Urothelium cell line (cell line): Measurements from ENCODE around the gene SYNRG.
A peak's percentile ranks its signal among the peaks of the same experiment; 100 is the strongest.

Source experiments
- DNase-seq: peaks from one replicate; pipeline ENCODE4 v3.0.0; 2011; ENCODE audit warnings: low spot score, mixed read lengths
- FAIRE-seq: peaks from 2 replicates; lab custom pipeline; 2011; peaks lifted over from hg19 to GRCh38; lab: Jason Lieb, UNC

SYNRG gene

GRCh38 chr17:37478187-37478586, 131.0 kb downstream of the SYNRG start:
- DNase-seq, result no peak
- no peak for FAIRE-seq

GRCh38 chr17:37476431-37477120, 132.6 kb downstream of the SYNRG start:
- FAIRE-seq, result no peak
- DNase-seq, result peak; percentile 36

GRCh38 chr17:37475731-37476420, 133.3 kb downstream of the SYNRG start:
- DNase-seq, result no peak

GRCh38 chr17:37470181-37470580, 139.0 kb downstream of the SYNRG start:
- DNase-seq (no peak), FAIRE-seq (no peak)

More at GRCh38 chr17:37475731-37476420, 133.3 kb downstream of the SYNRG start:
- no peak for FAIRE-seq

GRCh38 chr17:37466471-37466870, 142.7 kb downstream of the SYNRG start:
- DNase-seq (no peak), FAIRE-seq (no peak)

- DNase-seq (no peak), FAIRE-seq (no peak)
Observed at GRCh38 chr17:37465069-37465616, 144.1 kb downstream of the SYNRG start.
